Measurements from ENCODE around the gene RPL36AL. TPM values are rescaled to one million over a fixed set of nuclear protein-coding genes. Genes with fewer than 3 reads are reported as not detected.
A peak's percentile ranks its signal among the peaks of the same experiment; 100 is the strongest.

Gene RPL36AL
- total and polyA plus RNA-seq, 2 experiments from 2014 or later: 122 to 723 TPM

DNA sequence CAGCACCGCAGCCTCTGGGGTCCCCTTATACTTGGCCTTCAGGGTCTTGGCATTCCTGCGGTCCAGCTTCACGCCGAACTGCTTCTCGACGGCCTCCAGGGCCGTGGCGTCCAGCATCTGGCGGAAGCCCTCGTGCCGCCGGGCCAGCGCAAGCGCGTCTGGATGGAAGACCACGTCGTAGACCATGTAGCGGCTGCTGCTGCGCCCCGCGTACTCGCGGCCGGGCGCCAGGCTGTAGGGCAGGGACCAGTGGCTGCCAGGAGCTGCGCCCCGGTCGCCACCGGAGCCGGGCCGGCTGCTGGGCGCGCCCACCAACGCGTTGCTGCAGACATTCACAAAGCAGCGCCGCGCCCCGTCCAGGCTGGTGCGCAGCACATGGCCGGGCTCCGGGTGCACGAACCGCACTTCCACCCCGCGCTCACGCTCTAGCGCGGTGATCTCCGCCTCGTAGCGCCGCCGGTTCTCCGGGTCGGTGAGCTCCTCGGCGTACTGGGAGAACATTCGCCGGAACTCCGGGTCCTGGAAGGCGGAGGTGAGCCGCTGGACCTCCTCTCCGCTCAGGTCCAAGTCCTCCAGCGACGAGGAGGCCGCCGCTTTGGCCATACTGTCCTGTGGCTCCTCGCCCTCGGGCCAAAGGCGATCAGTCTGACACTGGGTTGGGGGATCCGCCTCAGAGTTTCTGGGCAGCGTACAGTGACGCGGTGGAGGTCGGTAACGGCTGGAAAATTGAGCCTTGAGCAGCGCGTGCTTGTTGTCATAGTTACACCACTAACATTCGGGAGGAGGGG, 14.3 kb upstream of the RPL36AL start, which contains the start of gene DNAAF2 (continued):
- no peak for TF ChIP-seq EZH2phosphoT487 (IDR thresholded peaks at IDR 0.05; ENCODE audit: unreplicated experiment)

DNA sequence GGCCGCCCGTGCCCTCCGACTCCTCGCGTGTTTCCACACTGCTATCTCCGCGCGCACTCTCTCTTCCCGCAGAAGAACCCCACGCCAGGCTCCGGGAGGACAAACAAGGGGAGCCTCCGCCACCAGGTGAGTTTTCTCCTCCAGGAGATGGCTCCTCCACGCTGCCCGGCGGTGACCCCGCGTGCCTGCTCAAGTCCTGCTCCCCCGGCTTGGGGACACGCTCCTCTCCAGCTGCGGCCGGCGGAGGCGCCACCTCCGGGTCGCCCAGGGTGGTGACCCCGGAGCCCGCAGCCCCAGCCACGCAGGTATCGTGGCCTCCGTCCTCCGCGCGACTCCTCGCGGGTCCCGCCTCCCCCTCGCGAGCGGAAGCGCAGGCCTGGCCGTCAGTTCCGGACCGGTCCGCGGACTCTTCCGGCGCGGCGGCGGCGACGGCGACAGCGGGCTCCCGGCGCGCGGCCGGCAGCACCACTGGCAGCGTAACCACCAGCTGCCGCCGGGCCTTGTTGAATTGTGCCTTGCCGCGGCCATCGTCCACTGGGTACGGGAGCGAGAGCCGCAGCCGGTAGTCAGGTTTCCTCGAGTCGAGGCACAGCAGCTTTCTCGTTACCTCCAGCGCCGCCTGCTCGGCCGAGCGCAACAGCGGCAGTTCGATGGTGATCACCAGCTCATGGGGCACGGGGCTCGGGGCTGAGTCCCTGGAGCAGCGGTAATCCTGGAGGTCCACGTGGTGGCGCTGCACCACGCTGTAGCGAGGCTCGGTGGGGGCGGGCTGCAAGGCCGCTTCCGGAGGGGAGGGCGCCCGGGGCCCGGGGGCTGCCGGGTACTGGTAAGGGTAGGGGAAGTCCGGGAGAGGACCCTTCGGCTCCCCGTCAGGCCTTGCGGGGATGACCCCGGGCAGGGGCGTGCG, 13.5 kb upstream of the RPL36AL start:
- peak; percentile 97 for DNase-seq (ENCODE audit: low spot score)
- Histone ChIP-seq H4K20me1 (replicated peaks; ENCODE audit: insufficient read depth) (peaks cover 37% of the 10 kb centered on the region), H3K27me3 (ENCODE audit: insufficient read depth) (no peaks in the 10 kb centered on the region), H3F3A (replicated peaks; ENCODE audit: low read depth) (peaks cover 14% of the 10 kb centered on the region), H3K36me3 (ENCODE audit: insufficient read depth) (peaks cover 16% of the 10 kb centered on the region; the same call in 1 of the 2 replicates), H3K4me3 (peak overlapping the region; percentile 98), H3K4me1 (ENCODE audit: insufficient read depth) (peaks cover 21% of the 10 kb centered on the region), H3K9me2 (ENCODE audit: insufficient read depth) (no peaks in the 10 kb centered on the region), H3K27ac (ENCODE audit: low read depth) (peak overlapping the region; percentile 98), H3K4me2 (peak overlapping the region; percentile 90), H2AFZ (peak overlapping the region; percentile 89), H3K79me2 (replicated peaks; ENCODE audit: insufficient read depth) (peaks cover 90% of the 10 kb centered on the region)
- Mint-ChIP-seq H3K27ac (peak overlapping the region; percentile 99), H3K27me3 (ENCODE audit: insufficient read depth, low read depth, poor library complexity) (peaks cover 12% of the 10 kb centered on the region), H3K4me3 (peak overlapping the region; percentile 100), H3K4me1 (peaks cover 23% of the 10 kb centered on the region), H3K9me3 (peaks cover 7% of the 10 kb centered on the region; the same call in 2 of the 3 replicates), H3K36me3 (ENCODE audit: low read depth) (peaks cover 72% of the 10 kb centered on the region)
- peak; percentile 88 for ATAC-seq
- peak; percentile 81 for TF ChIP-seq POLR2AphosphoS5 (IDR thresholded peaks at IDR 0.05; ENCODE audit: low read depth)
- no peak for TF ChIP-seq STAT1 (IDR thresholded peaks at IDR 0.05; ENCODE audit: unreplicated experiment)
- TF ChIP-seq, protein P1, sequence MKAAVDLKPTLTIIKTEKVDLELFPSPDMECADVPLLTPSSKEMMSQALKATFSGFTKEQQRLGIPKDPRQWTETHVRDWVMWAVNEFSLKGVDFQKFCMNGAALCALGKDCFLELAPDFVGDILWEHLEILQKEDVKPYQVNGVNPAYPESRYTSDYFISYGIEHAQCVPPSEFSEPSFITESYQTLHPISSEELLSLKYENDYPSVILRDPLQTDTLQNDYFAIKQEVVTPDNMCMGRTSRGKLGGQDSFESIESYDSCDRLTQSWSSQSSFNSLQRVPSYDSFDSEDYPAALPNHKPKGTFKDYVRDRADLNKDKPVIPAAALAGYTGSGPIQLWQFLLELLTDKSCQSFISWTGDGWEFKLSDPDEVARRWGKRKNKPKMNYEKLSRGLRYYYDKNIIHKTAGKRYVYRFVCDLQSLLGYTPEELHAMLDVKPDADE (IDR thresholded peaks at IDR 0.05): peak; percentile 51; the same call in 1 of the 2 replicates
- TF ChIP-seq CREB1 (CRISPR knock-in tag; IDR thresholded peaks at IDR 0.05; ENCODE audit: low read depth): peak; percentile 7; the same call in 1 of the 2 replicates
- TF ChIP-seq, protein P2, sequence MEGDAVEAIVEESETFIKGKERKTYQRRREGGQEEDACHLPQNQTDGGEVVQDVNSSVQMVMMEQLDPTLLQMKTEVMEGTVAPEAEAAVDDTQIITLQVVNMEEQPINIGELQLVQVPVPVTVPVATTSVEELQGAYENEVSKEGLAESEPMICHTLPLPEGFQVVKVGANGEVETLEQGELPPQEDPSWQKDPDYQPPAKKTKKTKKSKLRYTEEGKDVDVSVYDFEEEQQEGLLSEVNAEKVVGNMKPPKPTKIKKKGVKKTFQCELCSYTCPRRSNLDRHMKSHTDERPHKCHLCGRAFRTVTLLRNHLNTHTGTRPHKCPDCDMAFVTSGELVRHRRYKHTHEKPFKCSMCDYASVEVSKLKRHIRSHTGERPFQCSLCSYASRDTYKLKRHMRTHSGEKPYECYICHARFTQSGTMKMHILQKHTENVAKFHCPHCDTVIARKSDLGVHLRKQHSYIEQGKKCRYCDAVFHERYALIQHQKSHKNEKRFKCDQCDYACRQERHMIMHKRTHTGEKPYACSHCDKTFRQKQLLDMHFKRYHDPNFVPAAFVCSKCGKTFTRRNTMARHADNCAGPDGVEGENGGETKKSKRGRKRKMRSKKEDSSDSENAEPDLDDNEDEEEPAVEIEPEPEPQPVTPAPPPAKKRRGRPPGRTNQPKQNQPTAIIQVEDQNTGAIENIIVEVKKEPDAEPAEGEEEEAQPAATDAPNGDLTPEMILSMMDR (conservative IDR thresholded peaks at IDR 0.05; ENCODE audit: low read depth in 2 of 2): peak; percentile 71 to 94

All from GM23338 (cell line).